Astrocyte of the cerebellum (primary cell): Measurements from ENCODE around the gene HELT.
"Not testable (repeated sequence)": the region's sequence is repeated elsewhere in the genome, so short reads cannot be mapped to it uniquely, and the experiment has no call there.

ENCODE experiments used
- DNase-seq: peaks from one replicate; pipeline ENCODE4 v3.0.0-alpha.2; 2011; ENCODE audit warnings: low read depth
- H3K4me3 ChIP-seq: 2 replicates; pipeline ENCODE4 v1.5.1; 2011; ENCODE audit warnings: mild to moderate bottlenecking, low read depth, low read length, moderate library complexity
- CTCF ChIP-seq: IDR thresholded peaks from 2 replicates; pipeline ENCODE4 v1.5.1; 2012; ENCODE audit warnings: low read length, low read depth, moderate library complexity, mild to moderate bottlenecking; ENCODE audit errors: missing control alignments
- in situ Hi-C: cut with HindIII; loops from 2 replicates; pipeline ENCODE4 v1.10.0; 2017; ENCODE audit warnings: low sequenced_read_pairs

HELT gene

DNA sequence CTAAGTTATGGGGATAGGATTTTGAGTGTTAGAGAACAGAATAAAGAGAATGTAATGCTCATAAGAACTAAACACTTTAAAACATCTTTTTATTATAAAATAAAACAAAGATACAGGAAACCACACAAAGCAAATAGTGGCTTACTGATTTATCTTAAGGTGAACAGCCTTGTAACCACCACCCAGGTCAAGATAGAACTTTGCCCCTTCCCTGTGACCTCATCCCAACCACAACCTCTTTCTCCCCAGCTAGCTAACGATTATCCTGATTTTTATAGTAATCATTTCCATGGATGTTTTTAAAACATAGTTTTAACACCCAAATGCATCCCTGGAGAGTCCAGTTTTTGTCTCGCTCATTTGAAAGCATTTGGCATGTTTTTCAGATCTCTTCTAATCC is 17.0 kb downstream of the HELT start:
- DNase-seq: no peak
- no peak for TF ChIP-seq CTCF
- no peak overlapping the region for H3K4me3 ChIP-seq
- in situ Hi-C loops: loop anchor here (5.0 kb wide), 1 partner anchor 102 kb away; no protein-coding TSS in a partner anchor

- no peak for TF ChIP-seq CTCF
- DNase-seq: no peak
- in situ Hi-C loops: loop anchor here (5.0 kb wide), 1 partner anchor 101 kb away; no protein-coding TSS in a partner anchor
- H3K4me3 ChIP-seq: no peak overlapping the region
Measured at GRCh38 chr4:185036019-185036418, 17.7 kb downstream of the HELT start.

GRCh38 chr4:185036842-185037241 is 18.6 kb downstream of the HELT start:
- TF ChIP-seq CTCF: no peak
- no peak overlapping the region for H3K4me3 ChIP-seq
- no peak for DNase-seq
- in situ Hi-C loops: loop anchor here (5.0 kb wide), 1 partner anchor 100 kb away; no protein-coding TSS in a partner anchor

DNA sequence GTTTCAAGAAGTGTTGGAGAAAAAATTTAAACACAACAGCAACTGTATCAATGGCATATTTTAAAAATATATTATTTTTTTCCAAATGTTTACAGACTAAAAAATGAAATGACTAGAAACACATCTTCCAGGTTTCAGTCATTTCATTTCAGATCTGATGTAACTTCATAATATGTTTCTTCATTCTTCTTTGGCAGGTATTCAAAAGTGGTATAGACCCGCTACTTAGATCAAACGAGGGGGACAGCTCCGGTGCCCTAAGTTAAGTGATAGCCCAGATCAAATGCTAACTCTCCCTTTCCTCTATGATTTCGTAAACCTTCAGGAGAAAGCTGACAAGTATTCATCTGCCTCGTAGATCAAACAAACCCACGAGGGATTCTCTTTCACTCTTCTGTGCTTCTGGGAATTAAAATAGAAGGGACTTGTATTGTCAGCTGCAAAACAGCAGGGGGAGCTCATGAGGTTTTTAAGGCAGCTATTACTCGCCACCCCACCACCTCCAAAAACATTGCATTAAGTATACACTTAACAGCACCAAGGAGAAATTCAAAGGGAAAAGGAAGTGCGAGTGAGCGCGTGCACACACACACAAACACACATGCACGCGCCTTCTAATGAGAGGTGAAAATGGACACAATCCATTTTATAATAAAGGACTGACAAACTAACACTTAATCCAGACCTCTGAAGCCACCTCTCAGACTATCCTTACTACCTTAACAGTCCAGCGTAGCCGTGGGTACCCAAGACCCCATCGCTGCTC is 21.4 kb downstream of the HELT start:
- H3K4me3 ChIP-seq: no peak overlapping the region
- TF ChIP-seq CTCF: peak; percentile 79
- peak; percentile 51 for DNase-seq
- in situ Hi-C loops: loop anchor here (5.0 kb wide), 1 partner anchor 98 kb away; no protein-coding TSS in a partner anchor

DNA sequence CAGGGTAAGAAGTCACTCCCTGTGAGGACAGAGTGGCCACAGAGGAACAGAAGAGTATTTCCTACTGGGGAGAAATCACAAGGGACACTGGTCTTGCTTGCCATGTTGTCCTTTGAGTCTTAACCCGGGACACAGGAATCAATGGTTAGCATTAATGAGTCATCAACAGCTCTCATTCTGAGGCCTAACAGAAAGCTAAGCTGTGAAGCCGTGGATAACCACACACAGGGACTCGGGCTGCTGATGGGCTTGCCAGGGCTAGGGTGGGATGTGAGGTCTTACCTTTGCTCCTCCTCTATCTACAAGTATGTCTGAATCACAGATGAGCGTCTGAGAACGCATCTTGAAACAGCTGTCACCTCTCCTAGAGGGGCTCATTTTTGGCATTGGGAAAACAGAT is 22.2 kb downstream of the HELT start:
- TF ChIP-seq CTCF: no peak
- no peak for DNase-seq
- in situ Hi-C loops: no loop called here
- H3K4me3 ChIP-seq: no peak overlapping the region

DNA sequence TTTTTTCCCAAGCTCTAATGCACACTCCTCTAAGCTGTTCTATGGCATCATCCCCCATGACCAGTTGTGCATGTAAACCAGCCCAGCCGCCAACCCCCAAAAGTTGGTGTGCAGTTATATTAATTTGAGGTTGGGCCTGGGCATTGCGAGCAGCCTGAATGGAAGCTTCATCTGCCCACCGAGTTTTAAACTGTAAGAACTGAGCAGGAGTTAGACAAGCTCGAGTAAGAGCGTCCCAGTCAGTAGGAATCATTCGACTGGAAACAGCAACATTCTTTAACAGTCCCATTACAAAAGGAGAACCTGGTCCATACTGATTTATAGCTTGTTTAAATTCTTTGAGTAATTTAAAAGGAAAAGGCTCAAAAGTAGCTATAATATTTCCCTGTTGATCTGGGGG is 32.0 kb downstream of the HELT start:
- in situ Hi-C loops, DNase-seq, H3K4me3 ChIP-seq: not testable (repeated sequence)

- DNase-seq, in situ Hi-C loops: not testable (repeated sequence)
Measured at GRCh38 chr4:185051283-185051682, 33.0 kb downstream of the HELT start.

GRCh38 chr4:185053746-185054145 is 35.5 kb downstream of the HELT start:
- no peak for DNase-seq
- TF ChIP-seq CTCF: no peak
- in situ Hi-C loops: no loop called here
- no peak overlapping the region for H3K4me3 ChIP-seq

More at GRCh38 chr4:185051283-185051682, 33.0 kb downstream of the HELT start:
- not testable (repeated sequence) for H3K4me3 ChIP-seq
